Endodermal cell (in vitro differentiated cells): ENCODE data around the gene STARD13. TPM values are rescaled to one million over a fixed set of nuclear protein-coding genes. Genes with fewer than 3 reads are reported as not detected.

Experiments
- DNase-seq: peaks from one replicate; pipeline ENCODE4 v3.0.0-alpha.2; 2017
- H3K27ac ChIP-seq: 2 replicates; pipeline ENCODE4 v1.5.1; 2013; ENCODE audit warnings: mild to moderate bottlenecking, low read depth, low read length, moderate library complexity
- H3K27me3 ChIP-seq: 2 replicates; pipeline ENCODE4 v1.6.1; 2013; ENCODE audit warnings: mild to moderate bottlenecking, low read length, moderate library complexity; ENCODE audit not compliant: insufficient read depth, control insufficient read depth, poor library complexity, severe bottlenecking
- H3K36me3 ChIP-seq: 2 replicates; pipeline ENCODE4 v1.7.0; 2013; ENCODE audit warnings: mild to moderate bottlenecking, low read length, moderate library complexity; ENCODE audit not compliant: control insufficient read depth, insufficient read depth
- H3K4me1 ChIP-seq: one replicate; pipeline ENCODE4 v1.7.0; 2013; ENCODE audit warnings: low read length; ENCODE audit not compliant: control insufficient read depth, insufficient read depth
- H3K4me3 ChIP-seq: 2 replicates; pipeline ENCODE4 v1.5.1; 2013; ENCODE audit warnings: mild to moderate bottlenecking, low read length, moderate library complexity
- H3K9ac ChIP-seq: 2 replicates; pipeline ENCODE4 v1.6.1; 2013; ENCODE audit warnings: mild to moderate bottlenecking, low read length, moderate library complexity; ENCODE audit not compliant: poor library complexity, severe bottlenecking; ENCODE audit errors: extremely low read depth
- H3K9me3 ChIP-seq: 2 replicates; pipeline ENCODE4 v1.6.1; 2013; ENCODE audit warnings: mild to moderate bottlenecking, low read length, moderate library complexity; ENCODE audit not compliant: control insufficient read depth
- H3K27ac Mint-ChIP-seq: 2 replicates; pipeline ENCODE4 v1.8.0; 2020; ENCODE audit warnings: mixed read lengths
- H3K27me3 Mint-ChIP-seq: 2 replicates; pipeline ENCODE4 v1.8.0; 2021; ENCODE audit warnings: mild to moderate bottlenecking, mixed read lengths; ENCODE audit not compliant: insufficient read depth
- H3K36me3 Mint-ChIP-seq: 2 replicates; pipeline ENCODE4 v1.8.0; 2020; ENCODE audit warnings: low read depth, mixed read lengths
- H3K4me1 Mint-ChIP-seq: 2 replicates; pipeline ENCODE4 v1.8.0; 2020; ENCODE audit warnings: mixed read lengths
- H3K4me3 Mint-ChIP-seq: 2 replicates; pipeline ENCODE4 v1.8.0; 2020; ENCODE audit warnings: mild to moderate bottlenecking, moderate library complexity, mixed read lengths
- H3K9me3 Mint-ChIP-seq: 2 replicates; pipeline ENCODE4 v1.8.0; 2020; ENCODE audit warnings: mild to moderate bottlenecking, mixed read lengths
- WGBS, 2 experiments: methylation state at CpG; one replicate each; pipeline versions ENCODE4 v1.1.5 to v1.1.7; 2013; ENCODE audit warnings: missing lambda C conversion rate in 2 of 2, mixed read lengths in 1 of 2; ENCODE audit not compliant: insufficient coverage in 1 of 2, insufficient read length in 1 of 2; 5-methylcytosine and 5-hydroxymethylcytosine counted together
- total RNA-seq, 2 donors: library from RNA; stranded (reverse); fragmentation: NEBNext Ultra II Directional in 1 of 2; extraction: Animal tissue kit (Norgen Biotek cat#: 25700) in 1 of 2; gene quantifications; 2 replicates in 1 of 2; 3 replicates in 1 of 2; pipeline ENCODE4 v1.2.1, GENCODE V29; 2021
- TF ChIP-seq, protein P1 (sequence below): fragments of 200-600 bp; sonication (generic); conservative IDR thresholded peaks from 2 replicates; pipeline ENCODE4 v1.5.0; 2021; ENCODE audit warnings: antibody characterized with exemption, mild to moderate bottlenecking

Gene STARD13
- total RNA-seq, 2 donors from 2014 or later, result 2.5 to 3.7 TPM

DNA sequence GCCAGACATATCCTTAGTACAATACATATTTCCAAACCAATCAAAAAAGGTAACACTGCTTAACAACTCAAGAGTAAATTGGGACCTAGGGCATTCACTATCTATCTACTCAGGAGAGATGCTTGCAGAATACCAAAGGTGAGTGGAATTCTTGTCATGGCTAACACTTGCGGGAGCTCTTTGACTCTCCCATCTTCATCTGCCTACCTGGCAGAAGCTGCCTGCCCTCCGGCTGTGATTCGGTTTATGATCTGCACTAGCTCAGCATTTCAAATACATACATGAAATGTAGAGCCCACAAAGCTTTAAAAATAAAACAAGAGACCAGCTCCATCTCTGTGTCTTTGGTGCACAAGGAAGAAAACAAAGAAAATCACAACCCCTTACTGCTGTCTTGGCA, 127.3 kb downstream of the STARD13 start:
- peaks cover 14% of the 10 kb centered on the region for H3K9me3 ChIP-seq
- H3K9ac ChIP-seq, result no peak overlapping the region
- no peak overlapping the region for H3K4me3 ChIP-seq
- DNase-seq, result no peak
- H3K27ac ChIP-seq, result no peak overlapping the region
- Mint-ChIP-seq H3K27ac (no peak overlapping the region), H3K4me1 (peaks cover 5% of the 10 kb centered on the region), H3K36me3 (peaks cover 14% of the 10 kb centered on the region), H3K9me3 (peaks cover 17% of the 10 kb centered on the region), H3K27me3 (no peaks in the 10 kb centered on the region), H3K4me3 (no peak overlapping the region)
- H3K27me3 ChIP-seq, result no peaks in the 10 kb centered on the region
- TF ChIP-seq, protein P1, sequence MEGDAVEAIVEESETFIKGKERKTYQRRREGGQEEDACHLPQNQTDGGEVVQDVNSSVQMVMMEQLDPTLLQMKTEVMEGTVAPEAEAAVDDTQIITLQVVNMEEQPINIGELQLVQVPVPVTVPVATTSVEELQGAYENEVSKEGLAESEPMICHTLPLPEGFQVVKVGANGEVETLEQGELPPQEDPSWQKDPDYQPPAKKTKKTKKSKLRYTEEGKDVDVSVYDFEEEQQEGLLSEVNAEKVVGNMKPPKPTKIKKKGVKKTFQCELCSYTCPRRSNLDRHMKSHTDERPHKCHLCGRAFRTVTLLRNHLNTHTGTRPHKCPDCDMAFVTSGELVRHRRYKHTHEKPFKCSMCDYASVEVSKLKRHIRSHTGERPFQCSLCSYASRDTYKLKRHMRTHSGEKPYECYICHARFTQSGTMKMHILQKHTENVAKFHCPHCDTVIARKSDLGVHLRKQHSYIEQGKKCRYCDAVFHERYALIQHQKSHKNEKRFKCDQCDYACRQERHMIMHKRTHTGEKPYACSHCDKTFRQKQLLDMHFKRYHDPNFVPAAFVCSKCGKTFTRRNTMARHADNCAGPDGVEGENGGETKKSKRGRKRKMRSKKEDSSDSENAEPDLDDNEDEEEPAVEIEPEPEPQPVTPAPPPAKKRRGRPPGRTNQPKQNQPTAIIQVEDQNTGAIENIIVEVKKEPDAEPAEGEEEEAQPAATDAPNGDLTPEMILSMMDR, result no peak
- H3K36me3 ChIP-seq, result no peaks in the 10 kb centered on the region
- WGBS, 2 experiments, result 95% methylated on average over 3 of the region's 3 CpGs; no CpG with 5 or more reads in 1 of the 2 experiments
- no peaks in the 10 kb centered on the region for H3K4me1 ChIP-seq

DNA sequence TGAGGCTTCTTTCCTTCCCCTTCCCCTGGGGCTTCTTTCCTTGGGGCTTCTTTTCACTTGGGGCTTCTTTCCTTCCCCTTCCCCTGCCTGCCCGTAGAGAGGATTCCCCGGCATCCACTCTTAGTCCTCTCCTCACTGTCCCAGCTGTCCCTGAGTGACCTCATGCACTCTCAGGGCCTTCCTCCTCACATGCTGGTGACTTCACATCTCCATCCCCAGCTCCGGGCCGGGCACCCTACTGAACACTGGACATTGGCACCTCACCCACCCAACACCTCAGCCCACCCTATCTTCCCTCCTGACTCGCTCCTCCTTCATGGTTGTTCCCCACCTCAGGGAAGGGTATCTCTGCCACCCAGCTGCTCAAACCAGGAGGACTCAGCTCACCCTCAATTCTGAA, 130.6 kb downstream of the STARD13 start:
- Histone ChIP-seq H3K27me3 (no peaks in the 10 kb centered on the region), H3K9ac (no peak overlapping the region), H3K36me3 (no peaks in the 10 kb centered on the region), H3K4me3 (no peak overlapping the region), H3K27ac (no peak overlapping the region), H3K4me1 (no peaks in the 10 kb centered on the region), H3K9me3 (no peaks in the 10 kb centered on the region)
- Mint-ChIP-seq H3K27me3 (no peaks in the 10 kb centered on the region), H3K27ac (no peak overlapping the region), H3K36me3 (no peaks in the 10 kb centered on the region), H3K4me1 (peaks cover 5% of the 10 kb centered on the region), H3K9me3 (no peaks in the 10 kb centered on the region), H3K4me3 (no peak overlapping the region)
- TF ChIP-seq, protein P1, result no peak
- DNase-seq, result no peak
- 98 to 100% methylated on average over 2 to 5 of the region's 5 CpGs for WGBS, 2 experiments

DNA sequence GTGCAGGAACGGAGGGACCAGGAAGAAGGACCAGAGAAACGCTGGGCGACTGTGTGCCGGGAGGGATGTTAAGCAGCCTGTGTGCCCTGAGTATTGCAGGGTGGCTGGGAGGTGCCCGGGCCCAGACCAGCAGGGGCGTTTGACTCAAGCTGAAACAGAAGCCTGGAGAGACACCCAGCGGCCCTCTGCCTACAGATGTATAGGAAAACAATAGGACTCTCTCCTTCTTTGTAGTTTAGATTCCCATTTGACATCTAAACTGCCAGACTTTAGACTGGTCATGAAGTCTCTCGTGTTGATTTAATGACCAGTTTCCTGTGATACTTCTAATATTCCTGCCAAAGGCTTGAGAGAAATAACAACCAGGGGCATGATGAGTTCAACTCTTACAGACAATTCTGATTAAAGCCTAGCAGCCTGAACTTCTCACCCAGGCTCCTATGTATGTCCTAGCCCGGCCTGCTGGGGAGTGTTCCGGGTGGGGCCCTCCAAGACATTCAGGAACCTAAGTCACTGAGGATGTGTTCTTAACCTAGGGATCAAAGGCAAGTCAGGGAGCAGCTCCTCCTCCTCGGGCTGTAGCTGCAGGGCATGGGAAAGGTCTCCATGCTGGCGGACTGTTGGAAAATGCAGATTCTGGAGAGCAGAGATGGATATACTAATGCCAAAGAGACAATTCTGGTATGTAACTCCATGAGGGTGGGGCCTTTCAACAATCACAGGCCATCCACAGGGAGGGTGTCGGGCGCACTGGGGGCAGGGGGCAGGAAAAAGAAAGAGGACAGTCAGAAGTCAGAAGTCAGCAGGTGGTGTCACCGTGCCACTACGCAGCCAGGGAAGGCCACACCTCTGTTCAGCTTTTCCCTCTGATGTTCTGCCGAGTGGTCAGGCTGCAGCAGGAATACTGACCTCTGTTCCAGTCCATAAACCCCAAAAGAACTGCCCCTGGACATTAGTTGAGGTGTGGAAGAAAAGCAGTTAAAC, 131.8 kb downstream of the STARD13 start:
- no peak overlapping the region for H3K27ac Mint-ChIP-seq
- no peaks in the 10 kb centered on the region for H3K27me3 ChIP-seq

More for the DNA sequence above, 131.8 kb downstream of the STARD13 start:
- Mint-ChIP-seq H3K4me3 (no peak overlapping the region), H3K9me3 (no peaks in the 10 kb centered on the region), H3K27me3 (no peaks in the 10 kb centered on the region), H3K4me1 (peaks cover 5% of the 10 kb centered on the region), H3K36me3 (no peaks in the 10 kb centered on the region)
- Histone ChIP-seq H3K36me3 (no peaks in the 10 kb centered on the region), H3K4me1 (no peaks in the 10 kb centered on the region), H3K9ac (no peak overlapping the region), H3K4me3 (no peak overlapping the region), H3K9me3 (no peaks in the 10 kb centered on the region), H3K27ac (no peak overlapping the region)
- DNase-seq, result peak; percentile 57
- 87 to 88% methylated on average over 7 to 17 of the region's 17 CpGs for WGBS, 2 experiments
- TF ChIP-seq, protein P1, result no peak
